Measurements from ENCODE around the gene ANKRD55. TPM values are rescaled to one million over a fixed set of nuclear protein-coding genes. Genes with fewer than 3 reads are reported as not detected.
"Not testable (repeated sequence)": the region's sequence is repeated elsewhere in the genome, so short reads cannot be mapped to it uniquely, and the experiment has no call there.

Gene ANKRD55
- total RNA-seq, 1 donor from 2014 or later, result 1.4 TPM

DNA sequence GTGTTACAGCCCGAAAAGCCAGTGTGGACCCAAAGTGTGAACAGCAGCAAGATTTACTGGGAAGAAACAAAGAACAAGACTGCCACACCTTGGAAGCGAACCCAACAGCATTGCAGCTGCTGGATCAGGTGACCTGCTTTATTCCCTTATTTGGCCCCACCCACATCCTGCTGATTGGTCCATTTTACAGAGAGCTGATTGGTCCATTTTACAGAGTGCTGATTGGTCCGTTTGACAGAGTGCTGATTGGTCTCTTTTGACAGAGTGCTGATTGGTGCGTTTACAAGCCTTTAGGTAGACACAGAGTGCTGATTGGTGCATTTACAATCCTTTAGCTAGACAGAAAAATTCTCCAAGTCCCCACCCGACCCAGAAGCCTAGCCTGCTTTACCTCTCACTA lies 16.0 kb upstream of the ANKRD55 start:
- peaks cover 15% of the 10 kb centered on the region for H3K27me3 Mint-ChIP-seq (ENCODE audit: low read depth)
- DNase-seq (ENCODE audit: low spot score); H3K4me1 Mint-ChIP-seq (ENCODE audit: low read depth); H3K4me3 Mint-ChIP-seq (ENCODE audit: low read depth); H3K36me3 Mint-ChIP-seq (ENCODE audit: low read depth); H3K27ac Mint-ChIP-seq; intact Hi-C loops (cut with micrococcal nuclease): not testable (repeated sequence)
- H3K9me3 Mint-ChIP-seq, result peaks cover 14% of the 10 kb centered on the region

GRCh38 chr5:56247592-56247991 lies 14.5 kb upstream of the ANKRD55 start:
- intact Hi-C loops (cut with micrococcal nuclease), result no loop called here
- H3K4me1 Mint-ChIP-seq (ENCODE audit: low read depth), result no peaks in the 10 kb centered on the region
- DNase-seq (ENCODE audit: low spot score), result no peak
- no peaks in the 10 kb centered on the region for H3K36me3 Mint-ChIP-seq (ENCODE audit: low read depth)
- H3K27me3 Mint-ChIP-seq (ENCODE audit: low read depth), result peaks cover 15% of the 10 kb centered on the region
- H3K4me3 Mint-ChIP-seq (ENCODE audit: low read depth), result no peak overlapping the region
- no peak overlapping the region for H3K27ac Mint-ChIP-seq
- peaks cover 18% of the 10 kb centered on the region for H3K9me3 Mint-ChIP-seq

- no peaks in the 10 kb centered on the region for H3K36me3 Mint-ChIP-seq (ENCODE audit: low read depth)
These were observed 13.6 kb upstream of the ANKRD55 start for GRCh38 chr5:56246769-56247168.

DNA sequence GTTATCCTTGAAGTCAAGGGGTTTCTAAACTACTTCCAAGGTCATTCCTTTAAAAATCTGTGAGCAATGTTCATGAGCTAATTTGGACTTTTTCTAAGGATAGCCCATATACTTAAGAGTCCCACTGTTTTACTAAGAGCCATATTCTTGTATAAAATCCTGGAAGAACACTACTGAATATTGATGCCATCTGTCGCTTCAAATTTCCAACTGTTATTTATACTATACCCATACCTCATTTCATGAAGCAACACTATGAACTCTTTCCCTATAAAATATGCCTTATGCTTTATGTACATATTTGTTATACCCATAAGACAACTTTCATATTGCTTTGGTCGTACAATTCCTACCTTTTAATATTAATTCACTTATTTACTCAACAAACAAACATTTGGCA lies 12.4 kb upstream of the ANKRD55 start:
- Mint-ChIP-seq H3K4me1 (ENCODE audit: low read depth) (no peaks in the 10 kb centered on the region), H3K27ac (no peak overlapping the region), H3K4me3 (ENCODE audit: low read depth) (no peak overlapping the region), H3K27me3 (ENCODE audit: low read depth) (peaks cover 20% of the 10 kb centered on the region), H3K9me3 (peaks cover 29% of the 10 kb centered on the region), H3K36me3 (ENCODE audit: low read depth) (no peaks in the 10 kb centered on the region)
- intact Hi-C loops (cut with micrococcal nuclease), result no loop called here
- no peak for DNase-seq (ENCODE audit: low spot score)

More at GRCh38 chr5:56246769-56247168, 13.6 kb upstream of the ANKRD55 start:
- intact Hi-C loops (cut with micrococcal nuclease), result no loop called here
- Mint-ChIP-seq H3K27me3 (ENCODE audit: low read depth) (peaks cover 11% of the 10 kb centered on the region), H3K4me1 (ENCODE audit: low read depth) (no peaks in the 10 kb centered on the region), H3K4me3 (ENCODE audit: low read depth) (no peak overlapping the region), H3K27ac (no peak overlapping the region), H3K9me3 (peaks cover 19% of the 10 kb centered on the region)
- no peak for DNase-seq (ENCODE audit: low spot score)

GRCh38 chr5:56244627-56245026 lies 11.5 kb upstream of the ANKRD55 start:
- H3K27me3 Mint-ChIP-seq (ENCODE audit: low read depth), result peaks cover 18% of the 10 kb centered on the region
- no peaks in the 10 kb centered on the region for H3K36me3 Mint-ChIP-seq (ENCODE audit: low read depth)
- H3K4me3 Mint-ChIP-seq (ENCODE audit: low read depth), result no peak overlapping the region
- H3K4me1 Mint-ChIP-seq (ENCODE audit: low read depth), result no peaks in the 10 kb centered on the region
- H3K9me3 Mint-ChIP-seq, result peaks cover 26% of the 10 kb centered on the region
- no peak for DNase-seq (ENCODE audit: low spot score)
- intact Hi-C loops (cut with micrococcal nuclease), result no loop called here
- no peak overlapping the region for H3K27ac Mint-ChIP-seq

GRCh38 chr5:56242271-56242670 lies 9.1 kb upstream of the ANKRD55 start:
- H3K27ac Mint-ChIP-seq; H3K4me1 Mint-ChIP-seq (ENCODE audit: low read depth); intact Hi-C loops (cut with micrococcal nuclease); H3K36me3 Mint-ChIP-seq (ENCODE audit: low read depth); H3K4me3 Mint-ChIP-seq (ENCODE audit: low read depth); DNase-seq (ENCODE audit: low spot score): not testable (repeated sequence)
- H3K27me3 Mint-ChIP-seq (ENCODE audit: low read depth), result peaks cover 16% of the 10 kb centered on the region
- peaks cover 16% of the 10 kb centered on the region for H3K9me3 Mint-ChIP-seq

DNA sequence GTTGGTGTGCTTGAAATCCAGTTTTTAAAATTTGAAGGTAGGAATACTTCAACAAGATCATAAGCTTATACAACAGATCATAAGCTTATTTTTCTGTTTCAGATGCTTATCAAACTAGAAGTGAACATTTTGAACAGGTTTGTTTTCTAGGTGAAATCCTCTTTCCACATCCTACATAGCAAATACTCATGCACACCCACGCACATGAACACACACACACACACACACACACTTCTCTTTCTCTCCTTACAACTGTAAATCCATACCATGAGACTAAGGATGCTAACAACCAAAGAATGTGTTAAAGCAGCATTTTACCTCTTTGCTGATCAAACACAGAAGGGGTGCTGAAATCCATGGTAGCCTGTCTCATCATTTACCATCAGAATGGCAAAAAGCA lies 592 bp downstream of the ANKRD55 start:
- H3K27me3 Mint-ChIP-seq (ENCODE audit: low read depth), result peaks cover 32% of the 10 kb centered on the region
- intact Hi-C loops (cut with micrococcal nuclease), result no loop called here
- H3K9me3 Mint-ChIP-seq, result peaks cover 4% of the 10 kb centered on the region
- H3K4me1 Mint-ChIP-seq (ENCODE audit: low read depth), result peaks cover 4% of the 10 kb centered on the region
- H3K4me3 Mint-ChIP-seq (ENCODE audit: low read depth), result no peak overlapping the region
- no peak overlapping the region for H3K27ac Mint-ChIP-seq
- DNase-seq (ENCODE audit: low spot score), result no peak
- no peaks in the 10 kb centered on the region for H3K36me3 Mint-ChIP-seq (ENCODE audit: low read depth)

DNA sequence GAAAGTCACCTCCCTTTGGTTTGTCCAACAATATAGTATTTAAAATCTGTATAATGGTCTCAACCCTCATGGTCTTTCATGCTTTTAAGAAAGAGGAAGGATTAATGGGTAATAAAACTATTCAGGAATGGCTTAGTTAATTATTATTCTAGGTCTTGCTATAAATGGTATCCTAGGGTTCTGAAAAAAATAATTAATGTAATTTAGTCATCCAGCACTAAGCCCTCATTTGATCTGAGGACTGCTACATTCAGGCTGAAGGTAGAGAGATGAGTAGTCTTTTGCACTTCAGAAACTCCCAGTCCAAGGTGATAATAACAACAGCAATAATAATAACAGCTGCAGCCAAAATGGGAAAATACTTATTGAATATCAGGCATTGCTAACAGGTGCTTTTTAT lies 2.6 kb downstream of the ANKRD55 start:
- Mint-ChIP-seq H3K36me3 (ENCODE audit: low read depth) (no peaks in the 10 kb centered on the region), H3K9me3 (peaks cover 9% of the 10 kb centered on the region), H3K27ac (no peak overlapping the region), H3K27me3 (ENCODE audit: low read depth) (peaks cover 25% of the 10 kb centered on the region), H3K4me1 (ENCODE audit: low read depth) (peaks cover 8% of the 10 kb centered on the region), H3K4me3 (ENCODE audit: low read depth) (no peak overlapping the region)
- intact Hi-C loops (cut with micrococcal nuclease), result no loop called here
- DNase-seq (ENCODE audit: low spot score), result no peak

GRCh38 chr5:56229111-56229510 lies 4.0 kb downstream of the ANKRD55 start:
- peaks cover 8% of the 10 kb centered on the region for H3K4me1 Mint-ChIP-seq (ENCODE audit: low read depth)
- peaks cover 21% of the 10 kb centered on the region for H3K27me3 Mint-ChIP-seq (ENCODE audit: low read depth)
- DNase-seq (ENCODE audit: low spot score), result no peak
- H3K27ac Mint-ChIP-seq, result no peak overlapping the region
- peaks cover 19% of the 10 kb centered on the region for H3K9me3 Mint-ChIP-seq
- intact Hi-C loops (cut with micrococcal nuclease), result no loop called here
- H3K4me3 Mint-ChIP-seq (ENCODE audit: low read depth), result no peak overlapping the region
- peaks cover 5% of the 10 kb centered on the region for H3K36me3 Mint-ChIP-seq (ENCODE audit: low read depth)

DNA sequence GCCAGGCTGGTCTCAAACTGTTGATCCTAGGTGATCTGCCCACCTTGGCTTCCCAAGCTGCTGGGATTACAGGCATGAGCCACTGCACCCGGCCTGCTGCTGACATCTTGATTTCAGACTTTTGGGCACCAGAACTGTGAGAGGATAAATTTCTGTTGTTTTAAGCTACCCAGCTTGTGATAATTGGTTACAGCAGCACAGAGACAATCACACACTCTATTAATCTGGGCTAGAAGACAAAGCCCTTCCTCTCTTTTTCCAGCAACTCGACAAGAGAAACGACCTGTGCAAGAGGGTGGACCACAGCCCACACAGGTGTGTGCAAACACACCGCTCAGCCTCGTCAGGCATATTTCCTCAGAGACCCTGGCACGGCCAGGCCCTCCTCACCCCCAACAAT lies 4.5 kb downstream of the ANKRD55 start:
- peaks cover 8% of the 10 kb centered on the region for H3K4me1 Mint-ChIP-seq (ENCODE audit: low read depth)
- DNase-seq (ENCODE audit: low spot score), result no peak
- no peak overlapping the region for H3K27ac Mint-ChIP-seq
- no peak overlapping the region for H3K4me3 Mint-ChIP-seq (ENCODE audit: low read depth)
- peaks cover 6% of the 10 kb centered on the region for H3K36me3 Mint-ChIP-seq (ENCODE audit: low read depth)
- peaks cover 20% of the 10 kb centered on the region for H3K9me3 Mint-ChIP-seq
- intact Hi-C loops (cut with micrococcal nuclease), result no loop called here
- peaks cover 21% of the 10 kb centered on the region for H3K27me3 Mint-ChIP-seq (ENCODE audit: low read depth)

- Mint-ChIP-seq H3K4me1 (ENCODE audit: low read depth) (peaks cover 8% of the 10 kb centered on the region), H3K9me3 (peaks cover 20% of the 10 kb centered on the region), H3K4me3 (ENCODE audit: low read depth) (no peak overlapping the region), H3K27ac (no peak overlapping the region), H3K27me3 (ENCODE audit: low read depth) (peaks cover 20% of the 10 kb centered on the region), H3K36me3 (ENCODE audit: low read depth) (peaks cover 6% of the 10 kb centered on the region)
- intact Hi-C loops (cut with micrococcal nuclease), result no loop called here
- no peak for DNase-seq (ENCODE audit: low spot score)
These were observed 5.4 kb downstream of the ANKRD55 start for GRCh38 chr5:56227691-56228090.

GRCh38 chr5:56223298-56223697 lies 9.8 kb downstream of the ANKRD55 start:
- H3K27ac Mint-ChIP-seq; H3K36me3 Mint-ChIP-seq (ENCODE audit: low read depth); intact Hi-C loops (cut with micrococcal nuclease); H3K4me3 Mint-ChIP-seq (ENCODE audit: low read depth); DNase-seq (ENCODE audit: low spot score): not testable (repeated sequence)
- H3K4me1 Mint-ChIP-seq (ENCODE audit: low read depth), result peaks cover 16% of the 10 kb centered on the region
- H3K9me3 Mint-ChIP-seq, result peaks cover 50% of the 10 kb centered on the region
- H3K27me3 Mint-ChIP-seq (ENCODE audit: low read depth), result peaks cover 16% of the 10 kb centered on the region

- H3K4me3 Mint-ChIP-seq (ENCODE audit: low read depth), result not testable (repeated sequence)
- H3K9me3 Mint-ChIP-seq, result peaks cover 57% of the 10 kb centered on the region
These were observed 11.5 kb downstream of the ANKRD55 start for GRCh38 chr5:56221601-56222000.

More at GRCh38 chr5:56221601-56222000, 11.5 kb downstream of the ANKRD55 start:
- H3K27ac Mint-ChIP-seq; DNase-seq (ENCODE audit: low spot score); intact Hi-C loops (cut with micrococcal nuclease): not testable (repeated sequence)
- Mint-ChIP-seq H3K27me3 (ENCODE audit: low read depth) (peaks cover 16% of the 10 kb centered on the region), H3K4me1 (ENCODE audit: low read depth) (peaks cover 15% of the 10 kb centered on the region), H3K36me3 (ENCODE audit: low read depth) (peaks cover 11% of the 10 kb centered on the region)
